Body of pancreas (tissue), 4 donors: ENCODE measurements around the gene HLF. TPM values are rescaled to one million over a fixed set of nuclear protein-coding genes. Genes with fewer than 3 reads are reported as not detected.

ENCODE experiments used
- ATAC-seq: fragments of 150-250 bp; one replicate; pipeline ENCODE4 v1.9.1; 2016
- DNase-seq, 4 donors: peaks; one replicate each; pipeline ENCODE4 v3.0.0-alpha.2; 2019
- H3K27ac ChIP-seq, 4 donors: fragments of 200-600 bp; sonication (generic); 1 replicate in 3 of 4; 2 replicates in 1 of 4; pipeline versions ENCODE4 v1.5.1 to v1.6.1; 2016 to 2019; ENCODE audit warnings: mild to moderate bottlenecking in 1 of 4, mixed read lengths in 1 of 4, moderate library complexity in 1 of 4
- H3K27me3 ChIP-seq, 2 donors: fragments of 200-600 bp; sonication (generic); one replicate each; pipeline ENCODE4 v1.6.0; 2016; ENCODE audit warnings: mild to moderate bottlenecking in 1 of 2
- H3K36me3 ChIP-seq, 2 donors: fragments of 200-600 bp; sonication (generic); replicated peaks in 1 of 2; 2 replicates each; pipeline ENCODE4 v1.5.1; 2016; ENCODE audit warnings: low read depth in 2 of 2; ENCODE audit not compliant: insufficient read depth in 1 of 2
- H3K4me1 ChIP-seq: fragments of 200-600 bp; sonication (generic); one replicate; pipeline ENCODE4 v1.6.0; 2016
- H3K4me3 ChIP-seq, 2 donors: fragments of 200-600 bp; sonication (generic); 1 replicate in 1 of 2; 2 replicates in 1 of 2; pipeline ENCODE4 v1.5.1; 2016 to 2019
- H3K9me3 ChIP-seq, 3 donors: fragments of 200-600 bp; sonication (generic); 1 replicate in 2 of 3; 2 replicates in 1 of 3; pipeline ENCODE4 v1.5.1; 2016
- POLR2A ChIP-seq, 3 donors: fragments of 450-650 bp; IDR thresholded peaks; one replicate each; pipeline ENCODE4 v1.6.1; 2016; ENCODE audit warnings: antibody characterized with exemption in 3 of 3, mild to moderate bottlenecking in 2 of 3
- WGBS, 2 donors: methylation state at CpG; one replicate each; pipeline ENCODE4 v1.1.5; 2017; 5-methylcytosine and 5-hydroxymethylcytosine counted together
- intact Hi-C: fragments of 100-400 bp; cut with DNase I; formaldehyde crosslinking; loops from one replicate; pipeline ENCODE4 v1.15.1; 2023
- total RNA-seq, 2 donors: library from RNA; depleted of rRNA; stranded (reverse); fragments of >200 nt; gene quantifications; one replicate each; pipeline ENCODE4 v1.1.0, GENCODE V29; 2016
- TF ChIP-seq, protein P1 (sequence below), 7 experiments: fragments of 450-650 bp in 4 of 7; fragments of 200-600 bp in 3 of 7; sonication (generic) in 3 of 7; IDR thresholded peaks; one replicate each; pipeline ENCODE4 v1.5.1; 2016 to 2019; ENCODE audit warnings: antibody characterized with exemption in 7 of 7

The HLF gene
- total RNA-seq, 2 donors from 2014 or later = 4.2 to 4.9 TPM

DNA sequence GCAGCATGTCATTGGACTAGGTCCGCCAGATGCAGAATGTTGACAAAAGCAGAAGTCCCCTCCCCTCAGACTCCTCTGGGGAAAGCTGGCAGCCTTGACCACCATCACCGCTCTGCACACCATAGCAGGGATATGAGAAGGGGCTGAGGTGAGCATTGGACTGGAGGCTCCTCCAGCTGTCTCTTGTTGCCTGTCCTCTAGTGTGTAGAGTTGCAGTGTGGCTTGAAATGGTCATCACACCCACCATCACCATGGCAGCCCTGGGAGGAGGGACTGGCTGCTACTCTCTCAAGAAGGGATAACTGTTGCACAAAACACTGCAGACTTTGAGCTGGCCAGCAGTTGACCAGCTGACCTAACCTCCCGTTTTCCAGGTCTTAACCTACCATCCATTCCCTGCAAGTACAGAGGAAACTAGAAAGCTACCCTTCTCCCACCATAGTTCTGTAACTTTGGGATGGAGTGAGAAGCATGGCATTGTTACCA is 38.3 kb downstream of the HLF start:
- Histone ChIP-seq H3K9me3 (no peaks in the 10 kb centered on the region), H3K27me3 (no peaks in the 10 kb centered on the region), H3K27ac (no peak overlapping the region), H3K4me3 (no peak overlapping the region), H3K36me3 (no peaks in the 10 kb centered on the region), H3K4me1 (peaks cover 16% of the 10 kb centered on the region)
- 93 to 96% methylated on average over 3 of the region's 3 CpGs for WGBS, 2 donors
- DNase-seq = no peak
- intact Hi-C loops = no loop called here
- ATAC-seq = no peak
- TF ChIP-seq, protein P1, sequence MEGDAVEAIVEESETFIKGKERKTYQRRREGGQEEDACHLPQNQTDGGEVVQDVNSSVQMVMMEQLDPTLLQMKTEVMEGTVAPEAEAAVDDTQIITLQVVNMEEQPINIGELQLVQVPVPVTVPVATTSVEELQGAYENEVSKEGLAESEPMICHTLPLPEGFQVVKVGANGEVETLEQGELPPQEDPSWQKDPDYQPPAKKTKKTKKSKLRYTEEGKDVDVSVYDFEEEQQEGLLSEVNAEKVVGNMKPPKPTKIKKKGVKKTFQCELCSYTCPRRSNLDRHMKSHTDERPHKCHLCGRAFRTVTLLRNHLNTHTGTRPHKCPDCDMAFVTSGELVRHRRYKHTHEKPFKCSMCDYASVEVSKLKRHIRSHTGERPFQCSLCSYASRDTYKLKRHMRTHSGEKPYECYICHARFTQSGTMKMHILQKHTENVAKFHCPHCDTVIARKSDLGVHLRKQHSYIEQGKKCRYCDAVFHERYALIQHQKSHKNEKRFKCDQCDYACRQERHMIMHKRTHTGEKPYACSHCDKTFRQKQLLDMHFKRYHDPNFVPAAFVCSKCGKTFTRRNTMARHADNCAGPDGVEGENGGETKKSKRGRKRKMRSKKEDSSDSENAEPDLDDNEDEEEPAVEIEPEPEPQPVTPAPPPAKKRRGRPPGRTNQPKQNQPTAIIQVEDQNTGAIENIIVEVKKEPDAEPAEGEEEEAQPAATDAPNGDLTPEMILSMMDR (IDR thresholded peaks at IDR 0.05) = no peak
- TF ChIP-seq POLR2A (IDR thresholded peaks at IDR 0.05) = no peak

DNA sequence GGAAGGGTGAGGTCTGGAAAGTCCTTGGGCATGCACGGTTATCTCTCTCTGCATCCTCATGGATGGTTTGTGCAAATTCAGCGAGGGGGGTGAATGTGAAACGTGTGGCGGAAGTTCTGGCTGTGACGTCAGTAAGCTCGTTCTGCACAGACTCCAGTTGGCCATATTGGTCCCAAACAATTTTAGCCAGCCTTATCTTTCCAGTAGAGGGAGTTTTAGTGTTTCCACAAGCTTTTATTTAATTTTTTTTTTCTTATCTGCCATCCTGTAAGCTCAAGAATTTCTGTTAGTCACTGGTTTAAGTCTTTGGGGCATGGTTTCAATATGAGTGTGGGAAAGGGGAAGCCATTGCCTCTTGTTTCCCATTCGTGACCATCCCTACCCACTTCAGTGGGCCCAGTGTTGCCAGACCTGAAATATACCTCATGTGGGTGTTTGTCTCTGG is 39.0 kb downstream of the HLF start:
- Histone ChIP-seq H3K4me1 (peaks cover 16% of the 10 kb centered on the region), H3K27ac (no peak overlapping the region)
- 85% methylated on average over 7 of the region's 7 CpGs for WGBS, 2 donors

DNA sequence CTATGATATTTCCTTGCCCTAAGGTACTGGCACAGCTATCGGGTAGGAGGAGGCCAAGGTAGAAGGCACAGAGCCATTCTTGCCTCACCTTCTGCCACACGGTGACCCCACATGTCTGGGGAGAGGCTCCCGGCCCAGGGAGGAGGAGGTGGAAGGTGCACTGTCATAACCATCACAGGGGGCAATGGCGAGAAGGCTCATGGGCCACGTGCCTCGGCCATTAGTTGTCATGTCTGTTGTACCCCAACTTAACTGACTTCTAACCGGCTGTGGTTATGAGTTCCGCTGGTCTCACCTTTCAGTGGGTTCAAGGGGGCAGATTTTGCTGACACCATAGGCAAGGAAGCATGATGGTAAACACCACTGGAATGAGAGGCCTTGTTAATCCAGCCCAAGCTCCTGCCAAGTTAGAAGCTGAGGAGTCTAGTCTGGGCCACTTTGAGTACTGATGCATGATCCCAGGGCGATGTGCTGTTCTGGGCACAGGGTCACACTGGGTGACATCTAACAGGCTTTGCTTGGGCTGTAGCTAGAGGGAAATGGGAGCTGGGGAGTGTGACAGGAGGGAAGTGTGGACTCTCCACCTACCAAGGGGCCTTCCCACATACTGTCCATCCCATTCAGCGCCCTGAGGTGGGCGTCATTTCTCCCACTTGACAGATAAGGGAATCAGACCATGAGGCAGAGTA is 39.6 kb downstream of the HLF start:
- H3K4me1 ChIP-seq = peaks cover 16% of the 10 kb centered on the region
- H3K36me3 ChIP-seq = no peaks in the 10 kb centered on the region
- no peaks in the 10 kb centered on the region for H3K27me3 ChIP-seq
- ATAC-seq (no peak), DNase-seq (no peak)
- WGBS, 2 donors = 87 to 93% methylated on average over 10 to 11 of the region's 11 CpGs
- no peaks in the 10 kb centered on the region for H3K9me3 ChIP-seq
- intact Hi-C loops = no loop called here
- H3K4me3 ChIP-seq = no peak overlapping the region
- no peak overlapping the region for H3K27ac ChIP-seq
- TF ChIP-seq, protein P1 (IDR thresholded peaks at IDR 0.05) = no peak
- no peak for TF ChIP-seq POLR2A (IDR thresholded peaks at IDR 0.05)

More for the DNA sequence above, 39.0 kb downstream of the HLF start:
- no peak for DNase-seq
- H3K4me3 ChIP-seq = no peak overlapping the region
- H3K36me3 ChIP-seq = no peaks in the 10 kb centered on the region
- intact Hi-C loops = no loop called here
- no peaks in the 10 kb centered on the region for H3K27me3 ChIP-seq
- ATAC-seq = no peak
- H3K9me3 ChIP-seq = no peaks in the 10 kb centered on the region
- no peak for TF ChIP-seq POLR2A (IDR thresholded peaks at IDR 0.05)
- TF ChIP-seq, protein P1 (IDR thresholded peaks at IDR 0.05) = no peak

DNA sequence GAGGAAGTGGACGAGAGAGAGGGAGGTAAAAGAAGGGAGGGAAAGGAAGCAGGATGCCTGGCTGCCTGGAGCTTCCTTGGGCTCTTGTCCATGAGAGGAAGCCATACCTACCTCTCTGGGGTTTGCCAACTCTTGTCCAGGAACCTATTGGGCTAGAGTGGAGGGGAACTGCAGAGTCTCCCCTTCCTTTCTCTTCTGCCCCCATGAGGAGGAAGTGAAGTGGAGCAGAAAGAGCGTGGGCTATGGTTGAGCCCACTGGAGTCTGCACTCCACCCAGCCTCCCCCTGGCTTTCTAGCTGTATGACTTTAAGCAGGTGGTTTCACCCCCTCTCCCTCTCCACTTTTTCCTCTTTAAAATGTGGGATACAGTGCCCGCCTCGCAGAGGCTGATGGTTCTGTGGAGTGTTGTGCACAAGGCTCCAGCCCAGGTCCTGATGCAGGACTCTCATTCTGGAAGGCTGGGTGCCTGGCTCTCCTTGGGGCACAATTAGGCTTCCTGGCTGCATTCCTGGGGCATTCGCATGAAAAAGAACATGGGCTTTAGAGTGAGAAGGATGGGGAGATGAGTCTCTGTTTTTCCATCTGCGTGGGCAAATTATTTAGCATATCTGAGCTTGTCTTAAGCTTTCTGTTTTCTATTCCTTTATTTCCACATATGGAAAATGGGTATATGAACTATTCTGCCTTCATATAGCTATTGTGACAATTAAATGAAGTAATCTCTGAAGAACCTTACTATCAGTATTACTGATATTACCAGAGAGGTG is 40.7 kb downstream of the HLF start:
- H3K4me3 ChIP-seq = no peak overlapping the region
- peaks cover 16% of the 10 kb centered on the region for H3K4me1 ChIP-seq
- H3K27ac ChIP-seq = peak overlapping the region in 2 of 4 donors; percentile 37 to 55
- ATAC-seq (no peak), DNase-seq (no peak)
- intact Hi-C loops = no loop called here
- H3K9me3 ChIP-seq = no peaks in the 10 kb centered on the region
- no peaks in the 10 kb centered on the region for H3K36me3 ChIP-seq
- WGBS, 2 donors = 85 to 90% methylated on average over 6 of the region's 6 CpGs
- TF ChIP-seq, protein P1 (IDR thresholded peaks at IDR 0.05) = no peak
- no peak for TF ChIP-seq POLR2A (IDR thresholded peaks at IDR 0.05)
- H3K27me3 ChIP-seq = no peaks in the 10 kb centered on the region
